ENCODE measurements around the gene PLBD2.

The PLBD2 gene

GRCh38 chr12:113436993-113437728 is 78.8 kb downstream of the PLBD2 start:
- intact Hi-C loops (cut with DNase I): no loop called here
- peak in 1 of 10 donors; percentile 17 for DNase-seq

GRCh38 chr12:113437729-113438100 is 79.3 kb downstream of the PLBD2 start:
- peak in 1 of 10 donors; percentile 29 for DNase-seq
- intact Hi-C loops (cut with DNase I): no loop called here

GRCh38 chr12:113438523-113439300 is 80.3 kb downstream of the PLBD2 start:
- no peak for DNase-seq
- intact Hi-C loops (cut with DNase I): no loop called here

- intact Hi-C loops (cut with DNase I): no loop called here
- DNase-seq: no peak
Measured at GRCh38 chr12:113439301-113439597, 80.9 kb downstream of the PLBD2 start.

- peak in 6 of 10 donors; percentile 46 to 91 (median 50) for DNase-seq
- intact Hi-C loops (cut with DNase I): no loop called here
Measured at GRCh38 chr12:113439606-113440030, 81.2 kb downstream of the PLBD2 start.

- intact Hi-C loops (cut with DNase I): no loop called here
- DNase-seq: peak in 1 of 10 donors; percentile 24
Measured at GRCh38 chr12:113440336-113440735, 81.9 kb downstream of the PLBD2 start.
